CD14-positive monocyte (primary cell): ENCODE data around the gene MARCHF4. TPM values are rescaled to one million over a fixed set of nuclear protein-coding genes. Genes with fewer than 3 reads are reported as not detected.

Experiments
- DNase-seq, 3 donors: peaks; one replicate each; pipeline ENCODE4 v3.0.0-alpha.2; 2011 to 2022
- H2AFZ ChIP-seq: 2 replicates; pipeline ENCODE4 v1.6.0; 2012; ENCODE audit warnings: mild to moderate bottlenecking, low read depth, low read length, inconsistent platforms; ENCODE audit not compliant: insufficient read depth, poor library complexity, severe bottlenecking
- H3K27ac ChIP-seq, 2 donors: 1 replicate in 1 of 2; 2 replicates in 1 of 2; pipeline ENCODE4 v1.5.1; 2012 to 2013; ENCODE audit warnings: low read length in 2 of 2, control low read depth in 1 of 2, inconsistent platforms in 1 of 2, low read depth in 1 of 2, mild to moderate bottlenecking in 1 of 2
- H3K27me3 ChIP-seq, 2 donors: one replicate each; pipeline versions ENCODE4 v1.6.0 to v1.6.1; 2011 to 2013; ENCODE audit warnings: low read length in 2 of 2; ENCODE audit not compliant: control insufficient read depth in 2 of 2, insufficient read depth in 2 of 2
- H3K36me3 ChIP-seq, 2 donors: replicated peaks in 1 of 2; 1 replicate in 1 of 2; 2 replicates in 1 of 2; pipeline versions ENCODE4 v1.5.1 to v1.6.1; 2012 to 2013; ENCODE audit warnings: low read length in 2 of 2, control low read depth in 1 of 2, inconsistent platforms in 1 of 2, mild to moderate bottlenecking in 1 of 2; ENCODE audit not compliant: insufficient read depth in 2 of 2, control insufficient read depth in 1 of 2
- H3K4me1 ChIP-seq, 2 donors: 1 replicate in 1 of 2; 2 replicates in 1 of 2; pipeline versions ENCODE4 v1.5.1 to v1.6.1; 2012 to 2013; ENCODE audit warnings: low read length in 2 of 2, control low read depth in 1 of 2, inconsistent platforms in 1 of 2, mild to moderate bottlenecking in 1 of 2, moderate library complexity in 1 of 2; ENCODE audit not compliant: insufficient read depth in 2 of 2, control insufficient read depth in 1 of 2
- H3K4me2 ChIP-seq: replicated peaks from 2 replicates; pipeline ENCODE3; 2012; ENCODE audit warnings: low read length, moderate library complexity, mild to moderate bottlenecking; ENCODE audit not compliant: poor library complexity, severe bottlenecking; ENCODE audit errors: extremely low read depth
- H3K4me3 ChIP-seq, 3 experiments: fragments of 200-600 bp in 1 of 3; sonication (generic) in 1 of 3; replicated peaks in 1 of 3; 1 replicate in 2 of 3; 2 replicates in 1 of 3; pipeline ENCODE4 v1.5.1; 2011 to 2013; ENCODE audit warnings: low read length in 3 of 3, mild to moderate bottlenecking in 3 of 3, control low read depth in 2 of 3, low read depth in 2 of 3, inconsistent platforms in 1 of 3, moderate library complexity in 1 of 3
- H3K79me2 ChIP-seq: 2 replicates; pipeline ENCODE4 v1.6.0; 2012; ENCODE audit warnings: mild to moderate bottlenecking, control low read depth, inconsistent platforms, low read length, moderate library complexity; ENCODE audit not compliant: insufficient read depth
- H3K9ac ChIP-seq: 2 replicates; pipeline ENCODE4 v1.6.0; 2017; ENCODE audit warnings: low read length, mild to moderate bottlenecking; ENCODE audit not compliant: insufficient read depth, poor library complexity, severe bottlenecking
- H3K9me3 ChIP-seq, 2 donors: replicated peaks in 1 of 2; 1 replicate in 1 of 2; 2 replicates in 1 of 2; pipeline versions ENCODE4 v1.5.1 to v1.6.1; 2012 to 2013; ENCODE audit warnings: low read length in 2 of 2, control low read depth in 1 of 2; ENCODE audit not compliant: control insufficient read depth in 1 of 2, insufficient read depth in 1 of 2
- H4K20me1 ChIP-seq: 2 replicates; pipeline ENCODE4 v1.6.0; 2012; ENCODE audit warnings: mild to moderate bottlenecking, low read length, control low read depth, moderate library complexity; ENCODE audit not compliant: insufficient read depth
- H3K27ac Mint-ChIP-seq, 7 donors: one replicate each; pipeline ENCODE4 v1.8.0; 2020; ENCODE audit warnings: mild to moderate bottlenecking in 7 of 7, mixed read lengths in 7 of 7, moderate library complexity in 6 of 7, inconsistent platforms in 2 of 7
- H3K27me3 Mint-ChIP-seq, 3 donors: one replicate each; pipeline ENCODE4 v1.8.0; 2021 to 2022; ENCODE audit warnings: low read depth in 3 of 3, mild to moderate bottlenecking in 3 of 3, mixed read lengths in 3 of 3, moderate library complexity in 3 of 3, inconsistent platforms in 1 of 3
- H3K36me3 Mint-ChIP-seq, 2 donors: one replicate each; pipeline ENCODE4 v1.8.0; 2020; ENCODE audit warnings: mixed read lengths in 2 of 2, inconsistent platforms in 1 of 2, mild to moderate bottlenecking in 1 of 2
- H3K4me1 Mint-ChIP-seq: one replicate; pipeline ENCODE4 v1.8.0; 2020; ENCODE audit warnings: mild to moderate bottlenecking, mixed read lengths
- H3K4me3 Mint-ChIP-seq, 2 donors: one replicate each; pipeline ENCODE4 v1.8.0; 2020; ENCODE audit warnings: mild to moderate bottlenecking in 2 of 2, mixed read lengths in 2 of 2, moderate library complexity in 1 of 2
- H3K9me3 Mint-ChIP-seq, 7 donors: one replicate each; pipeline ENCODE4 v1.8.0; 2020 to 2022; ENCODE audit warnings: mixed read lengths in 7 of 7, mild to moderate bottlenecking in 6 of 7, moderate library complexity in 6 of 7, inconsistent platforms in 2 of 7
- CTCF ChIP-seq: fragments of 200-600 bp; IDR thresholded peaks from one replicate; pipeline ENCODE4 v1.8.0; 2022; ENCODE audit warnings: antibody characterized with exemption, mild to moderate bottlenecking
- WGBS: methylation state at CpG from one replicate; pipeline ENCODE4 v1.1.5; 2013; ENCODE audit warnings: missing lambda C conversion rate; ENCODE audit not compliant: insufficient coverage; 5-methylcytosine and 5-hydroxymethylcytosine counted together
- intact Hi-C, 2 donors: fragments of 100-400 bp; cut with micrococcal nuclease; formaldehyde crosslinking; loops; one replicate each; pipeline versions ENCODE4 v1.15.0 to v1.15.1; 2023
- polyA plus RNA-seq, 3 donors: library from polyadenylated mRNA; depleted of rRNA in 1 of 3; unstranded in 2 of 3; stranded (reverse) in 1 of 3; fragments of 300-500 nt in 2 of 3; fragments of >200 nt in 1 of 3; fragmentation: Illumina TruSeq in 2 of 3; gene quantifications; 1 replicate in 2 of 3; 2 replicates in 1 of 3; pipeline ENCODE4 v1.2.3, GENCODE V29; 2012 to 2021

The MARCHF4 gene
- polyA plus RNA-seq, 3 donors = not detected

GRCh38 chr2:216416571-216417307 is 44.5 kb upstream of the MARCHF4 start:
- no peak for TF ChIP-seq CTCF
- peaks cover 18% of the 10 kb centered on the region for H3K4me1 Mint-ChIP-seq

GRCh38 chr2:216415541-216415940 is 43.3 kb upstream of the MARCHF4 start:
- Mint-ChIP-seq H3K27ac (no peak overlapping the region), H3K36me3 (peaks cover 52 to 60% of the 10 kb centered on the region in 2 donors), H3K27me3 (peaks cover 0 to 1% (median 0%) of the 10 kb centered on the region in 3 donors), H3K9me3 (no peaks in the 10 kb centered on the region), H3K4me3 (no peak overlapping the region), H3K4me1 (peaks cover 21% of the 10 kb centered on the region)
- H3K4me2 ChIP-seq = no peak overlapping the region
- 100% methylated on average over 2 of the region's 3 CpGs for WGBS
- H4K20me1 ChIP-seq = no peaks in the 10 kb centered on the region
- no peak overlapping the region for H3K4me3 ChIP-seq
- no peaks in the 10 kb centered on the region for H3K27me3 ChIP-seq
- intact Hi-C loops = loop anchor here in 1 of 2 donors (10.0 kb wide), 1 partner anchor 301 kb away; no protein-coding TSS in a partner anchor
- no peak overlapping the region for H3K9ac ChIP-seq
- no peak for DNase-seq
- peaks cover 8% of the 10 kb centered on the region for H3K79me2 ChIP-seq
- H3K9me3 ChIP-seq = no peaks in the 10 kb centered on the region
- TF ChIP-seq CTCF = no peak
- no peak overlapping the region for H2AFZ ChIP-seq
- peaks cover 11 to 13% of the 10 kb centered on the region in 2 donors for H3K4me1 ChIP-seq
- H3K36me3 ChIP-seq = peaks cover 35 to 63% of the 10 kb centered on the region in 2 donors
- no peak overlapping the region for H3K27ac ChIP-seq

More at GRCh38 chr2:216416571-216417307, 44.5 kb upstream of the MARCHF4 start:
- intact Hi-C loops = loop anchor here in 1 of 2 donors (10.0 kb wide), 1 partner anchor 302 kb away; no protein-coding TSS in a partner anchor
- H3K9me3 Mint-ChIP-seq = no peaks in the 10 kb centered on the region
- Histone ChIP-seq H4K20me1 (no peaks in the 10 kb centered on the region), H3K9me3 (no peaks in the 10 kb centered on the region), H3K9ac (no peak overlapping the region), H3K27ac (no peak overlapping the region), H2AFZ (no peak overlapping the region), H3K4me2 (no peak overlapping the region), H3K4me3 (no peak overlapping the region), H3K79me2 (peaks cover 8% of the 10 kb centered on the region), H3K4me1 (peaks cover 10 to 13% of the 10 kb centered on the region in 2 donors), H3K36me3 (peaks cover 47 to 74% of the 10 kb centered on the region in 2 donors), H3K27me3 (no peaks in the 10 kb centered on the region)
- no peak overlapping the region for H3K27ac Mint-ChIP-seq
- no peak for DNase-seq
- H3K36me3 Mint-ChIP-seq = peaks cover 64 to 72% of the 10 kb centered on the region in 2 donors
- no peaks in the 10 kb centered on the region for H3K27me3 Mint-ChIP-seq
- WGBS = 88% methylated on average over 3 of the region's 6 CpGs
- no peak overlapping the region for H3K4me3 Mint-ChIP-seq
